ENCODE measurements around the gene ADAMTS17.

GRCh38 chr15:100009372-100009771, 332.4 kb downstream of the ADAMTS17 start:
- TF ChIP-seq CTCF (IDR thresholded peaks at IDR 0.05; ENCODE audit: low read depth, low read length) (no peak), EZH2phosphoT487 (IDR thresholded peaks at IDR 0.05; ENCODE audit: low read depth) (no peak)

Measured in OCI-LY3 (cell line).